Fibroblast of pulmonary artery (primary cell): ENCODE results near the gene TMEM147.
A peak's percentile ranks its signal among the peaks of the same experiment; 100 is the strongest.

Source experiments
- DNase-seq: peaks from one replicate; pipeline ENCODE4 v3.0.0-alpha.2; 2010; ENCODE audit warnings: low read depth
- H3K4me3 ChIP-seq: replicated peaks from 2 replicates; pipeline ENCODE4 v1.5.1; 2011; ENCODE audit warnings: low read depth, mild to moderate bottlenecking, control low read depth, low read length, moderate library complexity
- CTCF ChIP-seq: IDR thresholded peaks from 2 replicates; pipeline ENCODE4 v1.5.1; 2011; ENCODE audit warnings: mild to moderate bottlenecking, control low read depth, low read length, inconsistent platforms; ENCODE audit errors: missing control alignments

Gene TMEM147

GRCh38 chr19:35545855-35546381 lies 492 bp downstream of the TMEM147 start:
- no peak for TF ChIP-seq CTCF
- peak overlapping the region; percentile 92 for H3K4me3 ChIP-seq
- DNase-seq = no peak

GRCh38 chr19:35546532-35546931 lies 1.1 kb downstream of the TMEM147 start:
- H3K4me3 ChIP-seq = peak overlapping the region; percentile 92
- TF ChIP-seq CTCF = no peak
- DNase-seq = no peak

DNA sequence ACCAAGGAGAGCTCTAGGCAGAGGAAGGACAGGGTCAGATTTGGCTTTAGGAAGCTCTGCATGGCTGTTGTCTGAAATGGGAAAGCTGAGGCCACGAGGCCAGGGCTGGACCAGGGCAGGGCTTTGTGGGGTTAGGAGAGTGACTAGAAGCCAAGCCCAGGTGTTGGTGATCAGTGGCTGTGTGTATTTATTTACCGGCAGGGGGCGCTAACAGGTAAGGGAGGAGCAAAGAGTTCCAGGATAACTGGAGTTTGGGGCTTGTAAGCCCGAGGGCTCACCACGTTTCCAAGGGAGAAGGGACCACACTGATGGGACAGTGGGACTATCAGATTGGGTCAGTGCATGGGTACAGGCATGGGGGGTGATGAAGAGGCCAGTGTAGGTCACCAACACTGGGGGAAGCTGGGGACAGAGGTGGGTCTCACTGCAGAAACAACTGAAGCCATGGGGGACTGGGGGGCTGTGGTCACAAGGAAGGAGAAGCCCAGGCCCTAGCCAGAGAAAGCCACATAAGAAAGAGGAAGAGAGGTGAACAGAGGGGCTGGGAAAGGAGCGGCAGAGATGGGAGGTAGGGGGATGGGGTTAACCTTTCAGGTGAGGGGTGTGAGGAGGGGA lies 3.9 kb downstream of the TMEM147 start:
- DNase-seq = peak; percentile 73
- TF ChIP-seq CTCF = peak; percentile 67
- H3K4me3 ChIP-seq = no peak overlapping the region

DNA sequence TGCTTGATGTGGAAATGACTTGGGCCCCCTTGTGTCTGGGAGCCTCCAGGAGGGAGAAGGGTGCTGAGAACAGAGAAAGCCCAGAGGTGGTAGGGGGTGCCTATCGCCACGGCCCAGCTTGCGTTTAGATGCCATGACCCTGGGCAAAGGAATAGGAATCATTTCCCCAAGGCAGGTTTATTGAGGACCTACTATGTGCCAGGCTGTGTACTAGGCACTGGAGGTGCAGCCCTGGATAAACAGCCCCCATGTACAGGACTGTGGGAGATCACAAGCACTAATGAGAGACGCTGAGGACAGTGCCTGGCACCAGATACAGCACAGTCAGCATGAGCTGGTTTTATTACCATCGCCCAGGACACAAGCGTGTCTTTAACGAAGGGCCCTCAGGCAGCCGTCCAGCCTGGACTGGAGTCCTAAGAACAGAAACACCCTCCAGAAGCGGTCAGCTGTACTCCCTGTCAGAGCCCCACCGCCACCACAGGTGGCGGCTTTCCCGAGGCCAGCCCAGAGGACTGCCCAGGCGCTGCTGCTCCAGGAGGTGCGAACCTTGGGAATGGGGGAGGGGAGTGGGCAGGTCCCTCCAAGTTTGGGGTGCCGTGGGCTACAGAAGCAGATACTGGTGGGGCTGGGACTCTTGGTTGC lies 4.6 kb downstream of the TMEM147 start:
- no peak for TF ChIP-seq CTCF
- no peak for DNase-seq
- no peak overlapping the region for H3K4me3 ChIP-seq

- DNase-seq = no peak
- H3K4me3 ChIP-seq = no peak overlapping the region
- no peak for TF ChIP-seq CTCF
Measured at GRCh38 chr19:35551091-35551810, 5.8 kb downstream of the TMEM147 start.

DNA sequence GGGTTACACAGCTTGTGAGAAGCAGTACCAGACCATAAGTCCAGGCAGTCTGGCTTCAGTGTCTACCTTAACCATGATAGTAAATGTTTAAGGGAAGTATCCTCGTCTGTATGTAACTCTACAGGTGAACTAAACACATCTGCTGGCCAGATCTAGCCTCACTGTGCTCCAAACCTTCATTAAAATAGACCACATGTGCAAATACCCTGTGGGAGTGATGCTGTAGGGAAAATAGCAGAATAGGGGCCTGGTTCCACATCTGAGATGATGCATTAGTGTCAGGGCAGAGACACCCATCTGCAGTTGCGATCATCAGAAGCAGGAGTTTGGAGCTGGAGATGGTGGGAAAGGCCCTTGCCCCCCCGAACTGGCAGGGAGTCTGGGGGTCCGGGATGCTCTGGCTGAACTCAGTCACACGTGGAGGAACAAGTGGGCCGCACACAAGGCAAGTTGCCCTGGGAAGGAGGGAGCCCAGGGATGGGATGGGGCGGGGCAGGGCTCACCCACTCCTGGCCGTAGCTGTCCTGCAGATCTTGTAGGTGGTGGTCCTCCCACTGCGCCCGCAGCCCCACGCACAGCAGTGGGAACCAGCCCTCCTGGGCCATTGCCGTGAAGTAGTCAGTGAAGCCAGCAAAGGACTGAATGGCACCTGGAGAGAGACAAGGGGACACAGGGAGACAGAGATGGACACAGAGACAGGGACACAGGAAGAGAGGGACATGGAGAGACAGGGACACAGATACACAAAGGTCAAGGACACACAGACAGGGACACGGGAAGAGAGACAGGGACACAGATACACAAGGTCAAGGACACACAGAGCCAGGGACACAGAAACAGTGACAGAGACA lies 7.3 kb downstream of the TMEM147 start:
- TF ChIP-seq CTCF = no peak
- H3K4me3 ChIP-seq = no peak overlapping the region

More for the DNA sequence above, 7.3 kb downstream of the TMEM147 start:
- DNase-seq = no peak
